DMS 273 (cell line): Measurements from ENCODE around the gene ZC3H7B.
"Not testable (repeated sequence)": the region's sequence is repeated elsewhere in the genome, so short reads cannot be mapped to it uniquely, and the experiment has no call there.

Experiments
- DNase-seq: peaks from one replicate; lab custom pipeline; 2025; ENCODE audit not compliant: unreplicated experiment; lab: John Stamatoyannopoulos, UW

Gene ZC3H7B

DNA sequence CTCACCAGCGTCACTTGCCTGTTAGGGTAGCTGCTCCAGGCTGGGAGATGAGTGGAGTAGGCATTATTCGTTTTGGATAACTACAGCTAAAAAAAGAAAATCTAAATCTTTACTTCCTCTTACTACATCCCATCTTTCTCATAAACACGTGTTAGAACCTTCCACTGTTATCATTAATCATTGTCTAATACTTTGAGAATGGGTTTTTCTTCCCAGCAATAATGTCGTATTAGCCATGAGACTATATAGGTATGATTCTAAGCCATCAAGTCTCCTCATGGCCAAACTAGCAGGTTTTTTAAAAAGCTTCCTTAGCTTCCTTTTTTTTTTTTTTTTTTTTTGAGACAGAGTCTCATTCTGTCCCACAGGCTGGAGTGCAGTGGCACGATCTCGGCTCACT is 76.5 kb downstream of the ZC3H7B start:
- DNase-seq: no peak

DNA sequence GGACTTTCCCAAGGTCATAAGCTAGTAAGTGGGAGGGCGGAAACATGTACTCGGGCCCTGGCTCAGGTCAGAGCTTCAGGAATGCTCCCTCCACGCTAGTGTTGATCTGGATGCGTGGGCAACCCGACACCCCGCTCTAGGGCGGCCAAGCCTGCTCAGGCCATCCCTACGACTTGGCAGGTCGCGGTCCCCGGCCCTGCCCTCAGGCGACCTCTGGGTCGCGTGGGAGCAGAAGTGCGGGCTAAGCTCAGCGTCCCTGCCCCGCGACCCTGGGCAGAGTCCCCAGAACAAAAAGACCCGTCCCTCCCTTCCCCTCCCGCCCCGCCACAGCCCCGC is 79.6 kb downstream of the ZC3H7B start:
- no peak for DNase-seq

DNA sequence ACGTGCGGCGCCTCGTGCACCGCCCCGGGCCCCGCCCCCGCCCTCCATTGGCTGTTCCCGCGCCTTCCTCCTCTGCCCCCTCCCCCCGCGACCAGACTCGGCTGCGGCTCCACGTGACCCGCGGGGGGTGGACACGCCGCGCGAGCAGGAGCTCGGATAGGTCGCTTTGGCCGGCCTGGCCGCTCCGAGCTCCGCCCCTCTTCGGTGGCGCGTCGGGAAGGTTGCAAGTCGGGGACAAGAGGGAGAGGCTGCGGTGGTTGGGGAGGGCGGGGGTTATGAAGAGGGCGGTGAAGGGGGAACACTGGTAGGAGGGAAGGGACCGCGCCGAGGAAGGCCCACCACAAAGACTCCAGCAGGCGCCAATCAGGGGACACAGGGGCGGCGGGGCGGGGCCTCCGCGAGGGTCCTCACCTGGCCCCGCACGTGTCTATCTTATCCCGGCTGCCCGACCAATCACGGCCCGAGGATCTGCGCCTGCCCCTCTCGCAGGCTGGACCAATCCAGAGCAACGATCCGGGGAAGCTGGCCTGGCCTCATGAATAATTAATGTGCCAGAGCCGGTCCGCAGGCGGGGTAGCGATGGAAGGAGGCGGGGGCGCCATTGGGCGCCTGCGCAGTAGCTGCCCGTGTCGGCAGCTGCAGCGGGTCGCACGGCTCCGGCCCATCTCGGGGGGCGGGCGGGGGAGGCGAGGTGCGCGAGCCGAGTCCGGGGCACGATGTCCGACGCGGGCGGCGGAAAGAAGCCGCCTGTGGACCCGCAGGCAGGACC is 80.2 kb downstream of the ZC3H7B start, which contains the start of gene TEF:
TEF (plus strand) TSS at position 614 of the 769 bp plus-strand sequence; CDS start at position 717, 103 bp downstream.
- peak; percentile 99 for DNase-seq

DNA sequence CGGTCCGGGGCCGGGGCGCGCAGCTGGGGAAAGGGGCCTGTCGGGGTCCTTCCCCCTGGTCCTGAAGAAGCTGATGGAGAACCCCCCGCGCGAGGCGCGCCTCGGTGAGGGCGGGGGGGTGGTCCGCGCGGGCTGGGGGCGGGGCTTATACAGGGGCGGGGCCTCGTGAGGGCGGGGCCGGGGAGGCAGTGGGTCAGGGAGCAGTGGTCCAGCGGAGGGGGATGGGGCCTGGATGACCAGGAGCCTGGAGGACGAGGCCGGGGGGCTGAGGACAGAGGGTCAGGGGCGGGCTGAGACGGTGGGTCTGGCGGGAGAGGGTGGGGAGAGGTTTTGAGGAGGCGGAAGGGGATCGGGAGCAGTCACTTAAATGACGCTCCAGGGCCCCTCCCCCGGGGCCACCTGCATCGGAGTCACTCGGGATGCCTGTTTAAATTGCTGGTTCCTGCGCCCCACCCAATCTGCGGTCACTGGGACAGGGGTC is 80.8 kb downstream of the ZC3H7B start:
- DNase-seq: peak; percentile 79

DNA sequence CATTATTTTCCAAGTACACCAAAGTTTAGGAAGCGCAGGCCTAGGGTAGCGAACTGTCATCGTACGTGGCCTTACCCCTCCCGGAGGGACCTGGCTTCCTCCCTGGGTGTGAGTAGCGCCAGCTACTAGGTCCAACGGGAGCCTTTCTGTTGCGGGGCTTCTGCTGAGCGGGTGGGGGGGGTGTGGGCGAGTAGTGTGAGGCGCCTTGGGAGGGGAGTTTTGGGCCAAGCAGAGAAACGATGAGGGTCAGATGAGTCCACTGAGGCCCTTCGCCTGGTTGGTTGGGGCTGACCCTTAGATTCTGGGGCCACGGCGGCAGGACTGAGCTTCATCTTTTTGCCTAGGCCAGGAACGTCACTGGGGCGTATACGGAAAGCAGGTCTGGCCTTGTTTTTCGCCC is 81.3 kb downstream of the ZC3H7B start:
- peak; percentile 55 for DNase-seq

DNA sequence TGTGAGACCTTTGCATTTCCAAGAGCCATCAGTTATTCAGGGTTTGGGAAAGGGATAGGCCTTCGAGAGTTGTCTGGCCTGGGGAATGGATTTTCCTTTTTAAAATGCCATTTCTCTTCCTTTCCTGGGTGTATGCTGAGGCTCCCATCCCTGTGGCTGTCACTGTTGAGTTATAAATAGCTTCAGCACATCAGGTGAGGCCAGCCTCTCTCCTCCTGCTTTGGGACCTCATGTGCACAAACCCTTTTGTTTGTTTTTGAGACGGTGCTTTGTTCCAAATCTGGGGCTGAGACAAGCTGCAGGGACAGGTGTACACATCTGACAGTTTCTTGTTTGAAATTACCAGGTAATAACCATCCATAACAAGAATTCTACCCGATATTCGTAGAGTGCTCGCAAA is 81.8 kb downstream of the ZC3H7B start:
- no peak for DNase-seq

DNA sequence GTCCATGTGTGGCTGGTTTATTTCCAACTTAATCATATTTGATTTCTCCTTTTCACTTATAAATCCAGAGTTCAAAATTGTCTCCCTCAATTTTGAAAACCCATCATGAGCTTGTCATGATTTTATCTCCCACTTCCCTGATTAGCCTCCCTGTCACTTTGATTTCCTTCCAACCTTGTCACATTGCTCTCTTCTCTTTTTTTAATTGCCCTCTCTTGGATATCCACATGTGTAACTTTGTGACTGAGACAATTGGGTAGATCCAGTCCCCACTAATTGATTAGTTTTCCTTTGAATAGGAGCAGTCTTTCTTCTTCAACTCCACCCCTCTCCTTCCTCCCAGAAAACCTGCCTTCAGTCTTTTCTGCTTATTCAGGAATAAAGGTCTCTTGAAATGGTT is 82.8 kb downstream of the ZC3H7B start:
- DNase-seq: no peak

DNA sequence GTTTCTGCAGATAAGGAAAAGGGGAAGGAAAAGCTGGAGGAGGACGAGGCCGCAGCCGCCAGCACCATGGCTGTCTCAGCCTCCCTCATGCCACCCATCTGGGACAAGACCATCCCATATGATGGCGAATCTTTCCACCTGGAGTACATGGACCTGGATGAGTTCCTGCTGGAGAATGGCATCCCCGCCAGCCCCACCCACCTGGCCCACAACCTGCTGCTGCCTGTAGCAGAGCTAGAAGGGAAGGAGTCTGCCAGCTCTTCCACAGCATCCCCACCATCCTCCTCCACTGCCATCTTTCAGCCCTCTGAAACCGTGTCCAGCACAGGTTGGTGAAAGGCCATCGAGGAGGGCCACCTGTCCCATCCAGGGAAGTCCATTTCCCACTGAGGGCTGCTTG is 86.0 kb downstream of the ZC3H7B start:
- DNase-seq: no peak

DNA sequence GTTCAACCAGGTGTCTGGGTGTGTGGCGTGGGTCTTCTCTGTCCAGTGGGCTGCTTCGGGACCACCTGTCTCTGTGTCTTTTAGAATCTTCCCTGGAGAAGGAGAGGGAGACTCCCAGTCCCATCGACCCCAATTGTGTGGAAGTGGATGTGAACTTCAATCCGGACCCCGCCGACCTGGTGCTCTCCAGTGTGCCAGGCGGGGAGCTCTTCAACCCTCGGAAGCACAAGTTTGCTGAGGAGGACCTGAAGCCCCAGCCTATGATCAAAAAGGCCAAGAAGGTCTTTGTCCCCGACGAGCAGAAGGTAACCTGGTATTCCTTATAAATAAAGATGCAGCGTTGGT is 92.7 kb downstream of the ZC3H7B start:
- no peak for DNase-seq

DNA sequence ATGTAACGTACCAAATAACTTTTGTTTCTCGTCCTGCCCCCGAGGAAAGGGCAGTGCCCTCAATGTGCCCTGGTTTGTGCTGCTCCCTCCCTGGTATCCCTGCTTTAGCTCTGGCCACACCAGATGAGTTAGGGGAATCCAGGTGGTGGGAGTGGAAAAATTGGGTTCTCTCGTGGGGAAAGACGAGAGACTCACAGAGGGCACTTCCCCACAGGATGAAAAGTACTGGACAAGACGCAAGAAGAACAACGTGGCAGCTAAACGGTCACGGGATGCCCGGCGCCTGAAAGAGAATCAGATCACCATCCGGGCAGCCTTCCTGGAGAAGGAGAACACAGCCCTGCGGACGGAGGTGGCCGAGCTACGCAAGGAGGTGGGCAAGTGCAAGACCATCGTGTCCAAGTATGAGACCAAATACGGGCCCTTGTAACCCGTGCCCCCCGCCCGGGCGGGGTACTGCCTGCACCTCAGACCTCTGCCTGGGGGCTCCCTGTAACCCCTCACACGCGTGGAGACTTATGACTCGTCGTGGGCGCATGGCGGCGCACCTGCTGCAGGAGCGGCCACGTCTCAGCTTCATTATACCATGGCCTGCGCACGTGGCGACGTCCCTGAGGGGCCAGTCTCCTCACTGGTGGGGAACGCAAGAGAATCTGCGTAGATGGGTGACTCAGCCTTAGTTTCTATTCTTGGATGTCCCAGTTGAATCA is 94.4 kb downstream of the ZC3H7B start:
- no peak for DNase-seq

DNA sequence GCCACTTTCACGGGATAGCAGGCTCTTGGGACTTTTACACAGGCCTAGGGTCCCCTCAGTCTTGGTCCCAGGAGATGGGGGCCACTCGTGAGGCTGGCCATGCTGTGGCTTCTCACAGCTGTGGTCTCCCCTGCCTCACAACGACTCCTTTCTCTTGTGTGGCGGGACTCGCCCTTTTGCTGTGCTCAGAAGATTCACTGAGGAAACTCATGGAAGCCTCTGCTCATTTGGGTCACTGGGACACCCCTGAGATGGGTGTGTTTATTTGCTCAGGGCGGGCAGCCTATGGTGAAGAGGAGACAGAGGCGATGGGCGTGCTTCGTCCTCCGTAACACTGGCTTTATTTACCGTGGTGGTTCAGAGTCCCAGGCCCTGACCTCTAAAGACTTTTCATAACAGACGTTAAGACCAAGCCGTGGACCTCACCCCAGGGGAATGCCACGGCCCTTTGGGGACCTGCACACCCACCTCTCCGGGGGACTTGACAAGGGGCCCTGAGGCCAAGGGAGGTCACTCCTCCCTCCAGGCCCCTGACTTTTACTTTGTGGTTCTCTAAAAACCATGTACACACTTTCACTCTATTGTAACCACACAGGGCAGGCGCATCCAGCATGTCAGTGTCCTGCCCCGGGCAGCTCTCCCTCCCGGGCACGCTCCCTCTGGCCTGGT is 96.0 kb downstream of the ZC3H7B start:
- no peak for DNase-seq

DNA sequence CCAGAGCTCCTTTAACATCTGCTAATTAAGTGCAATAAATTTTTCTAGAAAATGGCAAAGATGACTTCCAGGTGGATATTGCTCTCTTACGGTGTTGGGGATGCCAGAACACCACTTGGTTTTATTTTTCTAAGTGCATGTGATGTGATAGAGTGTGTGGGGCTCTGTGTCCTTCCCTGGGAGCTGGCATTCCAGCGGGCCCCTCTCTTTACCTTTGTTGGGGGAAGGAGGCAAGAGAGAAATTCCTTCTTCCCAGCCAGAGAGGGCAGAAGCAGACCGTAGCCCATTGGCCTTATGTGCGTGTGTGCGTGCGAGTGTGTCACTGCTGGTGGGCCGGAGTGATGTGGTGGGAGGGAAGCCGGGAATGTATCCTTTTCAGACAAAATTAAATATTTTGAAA is 97.6 kb downstream of the ZC3H7B start:
- no peak for DNase-seq

DNA sequence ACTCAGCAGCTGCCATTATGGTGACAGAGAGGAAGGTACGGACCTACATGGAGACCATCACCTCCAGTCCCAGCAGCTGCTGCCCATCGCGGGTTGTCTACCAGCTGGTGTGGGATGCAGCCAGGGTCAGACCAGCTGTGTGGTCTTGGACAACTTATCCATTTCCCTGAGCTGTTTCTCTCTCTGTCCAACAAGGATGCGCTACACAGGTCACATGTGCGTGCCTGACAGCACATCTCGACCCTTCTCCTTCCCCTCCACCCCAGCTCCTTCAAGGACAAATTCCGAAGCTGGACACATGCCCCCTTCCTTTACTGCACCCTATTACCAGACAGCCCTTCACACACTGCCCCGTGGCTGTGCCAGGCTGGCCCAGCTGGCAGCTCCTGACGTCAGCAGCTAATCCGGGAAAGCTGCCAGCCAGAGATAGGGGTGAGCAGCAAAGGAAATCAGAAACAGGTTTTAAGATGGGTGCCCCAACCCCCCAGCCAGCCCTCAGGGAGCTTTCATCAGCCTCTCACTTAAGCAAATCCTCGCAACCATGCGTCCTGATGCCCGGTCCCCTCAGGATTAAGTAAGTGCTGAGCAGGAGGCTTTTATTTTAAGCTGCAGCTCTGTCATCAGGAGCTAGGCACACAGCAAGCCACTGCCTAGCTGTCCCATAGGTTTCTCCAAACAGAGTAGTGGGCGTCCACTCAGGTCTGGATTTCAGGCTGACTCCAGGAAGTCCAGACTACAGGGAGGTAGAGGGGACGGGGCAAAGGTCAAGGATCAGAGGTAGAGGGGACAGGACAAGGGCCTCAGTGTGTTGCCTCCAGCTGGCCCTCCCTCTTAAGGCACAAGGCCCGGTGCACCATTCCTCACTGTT is 100.7 kb downstream of the ZC3H7B start:
- peak; percentile 91 for DNase-seq

DNA sequence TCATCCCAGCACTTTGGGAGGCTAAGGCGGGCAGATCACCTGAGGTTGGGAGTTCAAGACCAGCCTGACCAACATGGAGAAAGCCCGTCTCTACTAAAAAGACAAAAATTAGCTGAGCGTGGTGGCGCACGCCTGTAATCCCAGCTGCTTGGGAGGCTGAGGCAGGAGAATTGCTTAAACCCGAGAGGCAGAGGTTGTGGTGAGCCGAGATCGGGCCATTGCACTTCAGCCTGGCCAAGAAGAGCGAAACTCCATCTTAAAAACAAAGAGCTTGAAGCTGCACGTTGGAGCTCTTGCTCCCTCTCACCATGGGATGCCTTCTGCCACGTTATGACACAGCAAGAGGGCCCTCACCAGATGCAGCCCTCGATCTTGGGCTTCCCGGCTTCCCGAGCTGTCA is 101.5 kb downstream of the ZC3H7B start:
- not testable (repeated sequence) for DNase-seq

DNA sequence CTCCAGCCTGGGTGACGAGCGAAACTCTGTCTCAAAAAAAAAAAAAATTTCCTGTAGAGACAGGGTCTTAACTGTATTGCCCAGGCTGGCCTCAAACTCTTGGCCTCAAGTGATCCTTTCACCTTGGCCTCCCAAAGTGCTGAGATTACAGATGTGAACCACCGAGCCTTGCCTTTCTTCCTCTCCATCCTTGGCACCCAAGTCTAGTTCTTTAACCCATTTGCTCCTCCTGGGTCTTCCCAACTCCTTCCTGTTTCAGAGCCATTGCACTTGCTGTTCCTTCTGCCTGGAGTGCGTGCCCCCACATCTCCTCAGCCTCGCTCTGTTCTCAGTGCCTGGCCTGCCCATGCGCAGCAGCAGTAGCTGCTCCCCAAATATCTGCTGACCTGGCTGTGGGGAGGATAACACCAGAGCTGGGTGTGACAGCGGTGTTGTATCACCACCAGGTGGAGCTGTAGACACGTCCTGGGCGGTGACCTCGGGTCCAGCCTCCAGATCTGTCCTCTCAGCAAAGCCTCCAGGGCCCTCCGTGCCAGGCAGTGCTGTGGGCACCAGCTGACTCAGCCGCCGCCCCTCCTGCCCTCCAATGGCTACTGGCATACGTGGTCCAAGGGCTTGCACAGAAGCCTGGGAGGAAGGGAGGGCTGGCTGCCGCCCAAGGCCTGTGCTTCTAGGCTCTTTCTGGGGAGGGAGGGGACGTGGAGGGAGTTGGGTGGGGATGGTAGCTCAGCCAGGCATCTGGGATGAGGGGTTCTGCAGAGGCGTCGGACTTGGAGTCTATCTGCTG is 102.4 kb downstream of the ZC3H7B start:
- DNase-seq: peak; percentile 91

DNA sequence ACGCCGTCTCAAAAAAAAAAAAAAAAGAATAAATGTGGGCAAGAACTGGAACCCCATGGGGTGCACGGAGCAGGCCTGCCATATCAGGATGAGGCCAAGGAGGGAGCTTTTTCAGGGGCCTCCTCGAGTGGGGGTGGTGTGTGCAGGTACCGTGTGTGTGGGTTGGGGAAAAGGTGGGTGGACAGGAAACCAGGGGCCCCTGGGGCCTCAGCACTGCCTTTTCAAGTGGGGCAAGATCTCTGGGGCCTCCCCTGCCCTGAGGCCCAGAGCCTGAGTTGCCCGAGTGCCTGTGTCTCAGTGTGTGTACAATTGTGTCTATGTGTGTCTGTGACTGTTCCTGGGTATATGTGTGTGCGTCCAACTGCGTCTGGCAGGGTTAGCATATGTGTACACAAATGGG is 104.3 kb downstream of the ZC3H7B start:
- no peak for DNase-seq

DNA sequence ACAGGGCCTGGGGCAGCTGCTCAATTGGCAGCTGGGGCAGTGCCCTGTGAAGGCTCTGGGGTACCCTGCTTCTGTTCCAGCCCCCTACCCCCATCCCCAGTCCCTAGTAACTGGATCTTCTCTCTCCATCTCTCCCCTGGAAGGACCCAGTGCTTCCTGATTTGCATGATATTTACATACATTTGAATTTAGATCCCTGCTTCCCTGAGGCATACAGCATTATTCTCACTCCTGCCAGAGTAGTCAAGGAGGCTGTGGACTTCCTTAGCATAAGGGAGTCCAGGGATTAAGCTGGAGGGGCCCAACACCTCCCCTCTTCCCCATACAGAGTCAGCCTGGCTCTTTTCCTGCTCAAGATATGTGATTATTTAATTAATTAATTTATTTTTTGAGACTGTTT is 105.1 kb downstream of the ZC3H7B start:
- DNase-seq: no peak

DNA sequence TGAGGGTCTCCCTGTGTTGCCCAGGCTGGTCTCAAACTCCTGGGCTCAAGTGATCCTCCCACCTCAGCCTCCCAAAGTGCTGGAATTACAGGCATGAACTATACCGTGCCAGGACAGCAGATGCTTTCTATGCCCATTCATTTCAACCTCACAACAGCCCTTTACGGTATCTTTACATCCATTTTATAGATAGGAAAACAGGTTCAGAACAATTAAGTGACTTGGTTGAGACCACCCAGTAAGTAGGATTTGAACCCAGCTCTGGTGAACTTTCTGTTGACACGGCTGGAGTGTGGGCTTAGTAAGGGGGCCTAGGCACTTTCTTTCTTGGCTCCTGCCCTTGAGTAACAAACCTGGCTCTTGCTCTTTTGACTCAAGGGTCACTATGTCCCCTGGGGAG is 106.1 kb downstream of the ZC3H7B start:
- DNase-seq: no peak

DNA sequence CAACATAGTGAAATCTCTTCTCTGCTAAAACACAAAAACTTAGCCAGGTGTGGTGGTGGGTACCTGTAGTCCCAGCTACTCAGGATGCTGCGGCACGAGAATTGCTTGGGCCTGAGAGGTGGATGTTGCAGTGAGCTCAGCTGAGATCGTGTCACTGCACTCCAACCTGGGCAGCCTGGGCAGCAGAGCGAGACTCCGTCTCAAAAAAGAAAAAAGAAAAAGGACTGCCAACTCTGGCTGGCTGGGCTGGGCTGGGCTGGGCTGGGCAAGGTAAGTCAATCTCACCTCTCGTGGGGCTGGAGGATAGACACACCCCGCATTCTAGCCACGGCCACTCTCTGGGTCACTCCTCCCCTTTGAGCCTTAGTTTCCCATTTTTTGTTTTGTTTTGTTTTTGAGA is 107.3 kb downstream of the ZC3H7B start:
- DNase-seq: no peak
